BJ (cell line): ENCODE data around the gene RPN1. TPM values are rescaled to one million over a fixed set of nuclear protein-coding genes. Genes with fewer than 3 reads are reported as not detected.

Experiments used
- CTCF ChIA-PET: fragments of 350-600 bp; formaldehyde crosslinking; extraction: SDS; loops from one replicate; lab custom pipeline; 2021; ENCODE audit warnings: antibody characterized with exemption, inconsistent platforms; lab: Yijun Ruan, JAX
- POLR2A ChIA-PET: fragments of 300-600 bp; sonication (Branson Sonifier 250); formaldehyde crosslinking; extraction: SDS; loops from one replicate; lab custom pipeline; 2021; ENCODE audit warnings: antibody characterized with exemption; lab: Charles Lee
- DNase-seq: peaks from one replicate; pipeline ENCODE4 v3.0.0-alpha.2; 2011; ENCODE audit warnings: low read depth
- H3K27me3 ChIP-seq: 2 replicates; pipeline ENCODE4 v1.6.0; 2011; ENCODE audit warnings: low read length; ENCODE audit not compliant: control insufficient read depth, insufficient read depth
- H3K36me3 ChIP-seq: 2 replicates; pipeline ENCODE4 v1.5.1; 2011; ENCODE audit warnings: low read length; ENCODE audit not compliant: control insufficient read depth, insufficient read depth
- H3K4me3 ChIP-seq: 2 replicates; pipeline ENCODE4 v1.5.1; 2011; ENCODE audit warnings: low read depth, mild to moderate bottlenecking, control low read depth, low read length
- CTCF ChIP-seq: IDR thresholded peaks from 2 replicates; pipeline ENCODE4 v1.5.1; 2011; ENCODE audit warnings: low read depth, mild to moderate bottlenecking, control low read depth, inconsistent platforms, low read length, moderate library complexity; ENCODE audit not compliant: insufficient read depth
- polyA plus RNA-seq: library from polyadenylated mRNA; depleted of rRNA; stranded (reverse); fragments of >200 nt; gene quantifications from 2 replicates; pipeline ENCODE4 v1.2.3, GENCODE V29; 2011

RPN1 gene
- polyA plus RNA-seq, 1 experiment = 370 TPM

- ChIA-PET CTCF (interaction anchor here (0.9 to 1.4 kb wide), 3 partner anchors 9 to 31 kb away, joined by 3 to 5 read pairs (median 5); no protein-coding TSS in a partner anchor), POLR2A (interaction anchor here (1.0 kb wide), 1 partner anchor 31 kb away, joined by 3 read pairs; no protein-coding TSS in a partner anchor)
- DNase-seq = no peak
- Histone ChIP-seq H3K4me3 (peak overlapping the region; percentile 100), H3K27me3 (no peaks in the 10 kb centered on the region), H3K36me3 (peaks cover 5% of the 10 kb centered on the region; the same call in 1 of the 2 replicates)
- TF ChIP-seq CTCF = no peak
Observed at GRCh38 chr3:128648940-128649663, 1.5 kb downstream of the RPN1 start.

GRCh38 chr3:128648402-128648801, 2.2 kb downstream of the RPN1 start:
- CTCF ChIA-PET = no interaction called here
- no peak for DNase-seq
- no peak overlapping the region for H3K4me3 ChIP-seq
- TF ChIP-seq CTCF = no peak
- no peaks in the 10 kb centered on the region for H3K27me3 ChIP-seq
- peaks cover 6% of the 10 kb centered on the region; the same call in 1 of the 2 replicates for H3K36me3 ChIP-seq
- POLR2A ChIA-PET = no interaction called here

- no peak for DNase-seq
- CTCF ChIA-PET = interaction anchor here (0.5 to 0.8 kb wide), 4 partner anchors 17 to 81 kb away, joined by 3 to 4 read pairs (median 3); no protein-coding TSS in a partner anchor
- H3K4me3 ChIP-seq = no peak overlapping the region
- no peak for TF ChIP-seq CTCF
- H3K36me3 ChIP-seq = peaks cover 6% of the 10 kb centered on the region; the same call in 1 of the 2 replicates
- H3K27me3 ChIP-seq = no peaks in the 10 kb centered on the region
- POLR2A ChIA-PET = no interaction called here
Observed at GRCh38 chr3:128647307-128647706, 3.3 kb downstream of the RPN1 start.

- Histone ChIP-seq H3K36me3 (peaks cover 9% of the 10 kb centered on the region), H3K27me3 (no peaks in the 10 kb centered on the region), H3K4me3 (no peak overlapping the region)
- ChIA-PET CTCF (interaction anchor here (0.9 to 2.3 kb wide), 2 partner anchors 17 to 19 kb away, joined by 3 to 9 read pairs; no protein-coding TSS in a partner anchor), POLR2A (no interaction called here)
- DNase-seq = no peak
- TF ChIP-seq CTCF = no peak
Observed at GRCh38 chr3:128634075-128634611, 16.5 kb downstream of the RPN1 start.

- no peak for DNase-seq
- POLR2A ChIA-PET = no interaction called here
- Histone ChIP-seq H3K4me3 (no peak overlapping the region), H3K27me3 (no peaks in the 10 kb centered on the region), H3K36me3 (peaks cover 3% of the 10 kb centered on the region)
- no peak for TF ChIP-seq CTCF
- CTCF ChIA-PET = interaction anchor here (1.2 kb wide), 1 partner anchor 15 kb away, joined by 3 read pairs; no protein-coding TSS in a partner anchor
Observed at GRCh38 chr3:128632301-128632700, 18.3 kb downstream of the RPN1 start.
